GM12878 (cell line): ENCODE measurements around the gene AFAP1L2. TPM values are rescaled to one million over a fixed set of nuclear protein-coding genes. Genes with fewer than 3 reads are reported as not detected.

Experiments
- ATAC-seq: fragments of 200-7000 bp; cut with Tn5 transposase; 3 replicates; pipeline ENCODE4 v1.9.1; 2020; ENCODE audit warnings: mild to moderate bottlenecking, moderate library complexity
- BruUV-seq: library from RNA; stranded (reverse); fragments of 400-500 nt; replicated peaks from 2 replicates; lab custom pipeline; 2021; lab: Mats Ljungman, UMichigan
- CTCF ChIA-PET: fragments of 300-600 bp; sonication (Branson Sonifier 250); formaldehyde crosslinking; extraction: SDS; loops from one replicate; lab custom pipeline; 2021; ENCODE audit warnings: inconsistent platforms; lab: Yijun Ruan, JAX
- POLR2A ChIA-PET: fragments of 350-600 bp; formaldehyde crosslinking; extraction: SDS; loops from one replicate; lab custom pipeline; 2021; ENCODE audit warnings: inconsistent platforms; lab: Charles Lee
- RAD21 ChIA-PET: fragments of 300-600 bp; sonication (Branson Sonifier 250); formaldehyde crosslinking; loops from one replicate; lab custom pipeline; 2023; ENCODE audit warnings: antibody characterized with exemption; ENCODE audit not compliant: unreplicated experiment; lab: Charles Lee
- SMC1A ChIA-PET: fragments of 300-600 bp; sonication (Branson Sonifier 250); formaldehyde crosslinking; loops from one replicate; lab custom pipeline; 2023; ENCODE audit not compliant: unreplicated experiment, uncharacterized antibody; lab: Charles Lee
- DNase-seq: peaks from one replicate; pipeline ENCODE4 v3.0.0-alpha.2; 2011; ENCODE audit warnings: low read depth, low spot score
- FAIRE-seq: peaks from 3 replicates; lab custom pipeline; 2011; peaks lifted over from hg19 to GRCh38; lab: Jason Lieb, UNC
- H2AFZ ChIP-seq: 2 replicates; pipeline ENCODE4 v1.6.0; 2011; ENCODE audit warnings: low read depth, low read length, control low read depth; ENCODE audit not compliant: control insufficient read depth
- H3K27ac ChIP-seq: 2 replicates; pipeline ENCODE4 v1.5.1; 2011; ENCODE audit warnings: control low read depth; ENCODE audit not compliant: control insufficient read depth, insufficient read depth
- H3K27me3 ChIP-seq, 2 experiments: replicated peaks in 1 of 2; 2 replicates each; pipeline versions ENCODE4 v1.6.0 to v1.6.1; 2011; ENCODE audit warnings: low read length in 1 of 2; ENCODE audit not compliant: control insufficient read depth in 2 of 2, insufficient read depth in 2 of 2
- H3K36me3 ChIP-seq, 2 experiments: 2 replicates each; pipeline ENCODE4 v1.5.1; 2011; ENCODE audit warnings: low read length in 1 of 2; ENCODE audit not compliant: control insufficient read depth in 2 of 2, insufficient read depth in 2 of 2
- H3K4me1 ChIP-seq: 2 replicates; pipeline ENCODE4 v1.6.1; 2011; ENCODE audit warnings: mild to moderate bottlenecking, low read length, moderate library complexity, mixed read lengths; ENCODE audit not compliant: control insufficient read depth, insufficient read depth
- H3K4me2 ChIP-seq: 2 replicates; pipeline ENCODE4 v1.6.0; 2011; ENCODE audit warnings: control low read depth; ENCODE audit not compliant: control insufficient read depth, insufficient read depth
- H3K4me3 ChIP-seq: fragments of 200-600 bp; sonication (generic); 2 replicates; pipeline ENCODE4 v1.5.1; 2016
- H3K79me2 ChIP-seq: 2 replicates; pipeline ENCODE4 v1.6.0; 2011; ENCODE audit warnings: low read length; ENCODE audit not compliant: control insufficient read depth, insufficient read depth
- H3K9ac ChIP-seq: 2 replicates; pipeline ENCODE4 v1.8.0; 2011; ENCODE audit warnings: low read length, control low read depth, mixed read lengths; ENCODE audit not compliant: control insufficient read depth, insufficient read depth
- H3K9me3 ChIP-seq: replicated peaks from 3 replicates; pipeline ENCODE4 v1.5.1; 2011; ENCODE audit warnings: mild to moderate bottlenecking, low read length; ENCODE audit not compliant: control insufficient read depth, insufficient read depth
- H4K20me1 ChIP-seq: 2 replicates; pipeline ENCODE4 v1.6.0; 2011; ENCODE audit not compliant: control insufficient read depth, insufficient read depth
- BCL3 ChIP-seq: IDR thresholded peaks from 2 replicates; pipeline ENCODE4 v1.6.1; 2011; ENCODE audit warnings: borderline replicate concordance, low read depth, mild to moderate bottlenecking, moderate library complexity, low read length; ENCODE audit not compliant: insufficient read depth, poor library complexity, severe bottlenecking
- CREM ChIP-seq: IDR thresholded peaks from 2 replicates; pipeline ENCODE4 v1.6.1; 2014; ENCODE audit warnings: antibody characterized with exemption, low read depth
- FOS ChIP-seq: IDR thresholded peaks from 3 replicates; pipeline ENCODE4 v1.6.1; 2011; ENCODE audit warnings: borderline replicate concordance; ENCODE audit not compliant: insufficient read length; ENCODE audit errors: extremely low read depth
- GATAD2B ChIP-seq: fragments of 450-650 bp; conservative IDR thresholded peaks from 2 replicates; pipeline ENCODE4 v1.6.1; 2017; ENCODE audit warnings: low read depth, mild to moderate bottlenecking, moderate library complexity
- HDGF ChIP-seq: fragments of 450-650 bp; IDR thresholded peaks from 2 replicates; pipeline ENCODE4 v1.6.1; 2016; ENCODE audit warnings: antibody characterized with exemption
- KAT2A ChIP-seq: conservative IDR thresholded peaks from 2 replicates; pipeline ENCODE4 v1.6.1; 2011; ENCODE audit warnings: low read depth, low read length; ENCODE audit not compliant: control insufficient read depth
- NBN ChIP-seq: fragments of 450-650 bp; IDR thresholded peaks from 2 replicates; pipeline ENCODE4 v1.6.1; 2016
- NFYB ChIP-seq: IDR thresholded peaks from 2 replicates; pipeline ENCODE4 v1.6.1; 2011; ENCODE audit warnings: low read depth, mild to moderate bottlenecking, low read length, improper control_type of control experiment, moderate library complexity; ENCODE audit not compliant: insufficient read depth
- NKRF ChIP-seq: fragments of 450-650 bp; conservative IDR thresholded peaks from 2 replicates; pipeline ENCODE4 v1.6.1; 2017; ENCODE audit warnings: mild to moderate bottlenecking, moderate library complexity
- POLR2AphosphoS5 ChIP-seq: IDR thresholded peaks from 2 replicates; pipeline ENCODE4 v1.6.1; 2011; ENCODE audit warnings: mild to moderate bottlenecking, low read length, inconsistent platforms
- SUPT20H ChIP-seq: IDR thresholded peaks from 2 replicates; pipeline ENCODE4 v1.6.1; 2011; ENCODE audit warnings: low read depth, mild to moderate bottlenecking, low read length, moderate library complexity, borderline replicate concordance; ENCODE audit not compliant: control insufficient read depth
- TAF1 ChIP-seq: IDR thresholded peaks from 2 replicates; pipeline ENCODE4 v1.6.1; 2011; ENCODE audit warnings: mild to moderate bottlenecking, low read depth, low read length, borderline replicate concordance
- USF1 ChIP-seq: IDR thresholded peaks from 2 replicates; pipeline ENCODE4 v1.6.1; 2011; ENCODE audit warnings: borderline replicate concordance, low read depth, mild to moderate bottlenecking, moderate library complexity, mixed read lengths, low read length; ENCODE audit not compliant: insufficient read depth; ENCODE audit errors: extremely low read length
- ZNF384 ChIP-seq: IDR thresholded peaks from 2 replicates; pipeline ENCODE4 v1.6.1; 2012; ENCODE audit warnings: low read depth, mild to moderate bottlenecking, low read length, improper control_type of control experiment, borderline replicate concordance
- WGBS: methylation state at CpG from one replicate; pipeline ENCODE4 v1.1.6; 2016; ENCODE audit warnings: low lambda C conversion rate; ENCODE audit not compliant: insufficient replicate concordance, insufficient coverage; ENCODE audit errors: missing lambda C conversion rate; 5-methylcytosine and 5-hydroxymethylcytosine counted together
- in situ Hi-C: fragments of 300-500 bp; cut with MboI; formaldehyde crosslinking; loops from 9 replicates; pipeline ENCODE4 v1.14.3; 2018; ENCODE audit warnings: mixed read lengths
- intact Hi-C: fragments of 100-400 bp; cut with micrococcal nuclease; formaldehyde crosslinking; loops from one replicate; pipeline ENCODE4 v1.14.2; 2022; ENCODE audit not compliant: unreplicated experiment
- polyA plus RNA-seq, 11 experiments: library from polyadenylated mRNA; depleted of rRNA in 4 of 11; unstranded in 6 of 11; stranded (reverse) in 5 of 11; fragments of >200 nt; fragmentation: Nextera tagmentation in 4 of 11; fragmentation: Illumina TruSeq in 1 of 11; extraction: Ambion mirVana in 4 of 11; extraction: Trizol in 1 of 11; gene quantifications; 1 replicate in 1 of 11; 2 replicates in 10 of 11; pipeline versions ENCODE4 v1.2.1 to v1.2.3, GENCODE V29; 2011 to 2016; ENCODE audit warnings: inconsistent platforms in 2 of 11, missing spikeins in 2 of 11, low read depth in 1 of 11
- total RNA-seq, 4 experiments: library from RNA; depleted of rRNA in 3 of 4; stranded (reverse); fragments of >200 nt in 3 of 4; fragmentation: Illumina TruSeq in 1 of 4; extraction: Trizol in 1 of 4; gene quantifications; 2 replicates each; pipeline versions ENCODE4 v1.2.1 to v1.2.3, GENCODE V29; 2013 to 2021

The AFAP1L2 gene
- total and polyA plus RNA-seq, 10 of the 15 experiments (the other 5 are each of a cell fraction or from before 2014, with no cell fraction given): 0.03 to 4.0 (median 0.34) TPM

GRCh38 chr10:114272696-114273095, 131.6 kb downstream of the AFAP1L2 start:
- DNase-seq (no peak), ATAC-seq (no peak), FAIRE-seq (no peak)
- no peak overlapping the region for H3K27ac ChIP-seq
- no peaks in the 10 kb centered on the region for H3K36me3 ChIP-seq
- H3K27me3 ChIP-seq: peaks cover 0 to 4% of the 10 kb centered on the region in 2 experiments
- CTCF ChIA-PET: no interaction called here
- no peaks in the 10 kb centered on the region for H3K9me3 ChIP-seq
- in situ Hi-C loops: no loop called here
- H3K9ac ChIP-seq: no peak overlapping the region
- WGBS: 49% methylated on average over 5 of the region's 6 CpGs
- RAD21 ChIA-PET: no interaction called here
- H2AFZ ChIP-seq: no peak overlapping the region
- no peaks in the 10 kb centered on the region for H3K79me2 ChIP-seq
- SMC1A ChIA-PET: no interaction called here
- intact Hi-C loops: no loop called here
- no peak overlapping the region for H3K4me3 ChIP-seq
- no peaks in the 10 kb centered on the region for H4K20me1 ChIP-seq
- H3K4me1 ChIP-seq: no peaks in the 10 kb centered on the region
- no peak overlapping the region for H3K4me2 ChIP-seq
- POLR2A ChIA-PET: no interaction called here
- TF ChIP-seq HDGF (no peak), POLR2AphosphoS5 (no peak), NBN (no peak), KAT2A (no peak), BCL3 (no peak), GATAD2B (no peak), SUPT20H (no peak), FOS (no peak), NKRF (no peak), CREM (no peak), USF1 (no peak), ZNF384 (no peak), NFYB (no peak), TAF1 (no peak)
- BruUV-seq: no TSS peak
